GM19035 (cell line): ENCODE data around the gene TPST2.
A peak's percentile ranks its signal among the peaks of the same experiment; 100 is the strongest.

ENCODE experiments used
- ATAC-seq: cut with Tn5 transposase; IDR thresholded peaks from one replicate; pipeline ENCODE4 v1.9.1; 2021; ENCODE audit not compliant: unreplicated experiment

TPST2 gene

GRCh38 chr22:26581026-26581425 is 8.9 kb downstream of the TPST2 start:
- ATAC-seq: no peak

GRCh38 chr22:26580240-26580962 is 9.5 kb downstream of the TPST2 start:
- ATAC-seq: no peak

GRCh38 chr22:26579331-26579886 is 10.5 kb downstream of the TPST2 start:
- ATAC-seq: peak; percentile 62

GRCh38 chr22:26577081-26577480 is 12.9 kb downstream of the TPST2 start:
- no peak for ATAC-seq

GRCh38 chr22:26576026-26576680 is 13.8 kb downstream of the TPST2 start:
- ATAC-seq: no peak

- no peak for ATAC-seq
These were observed 15.8 kb downstream of the TPST2 start for GRCh38 chr22:26574001-26574723.

- no peak for ATAC-seq
These were observed 16.8 kb downstream of the TPST2 start for GRCh38 chr22:26573026-26573662.

- ATAC-seq: no peak
These were observed 18.9 kb downstream of the TPST2 start for GRCh38 chr22:26570864-26571525.

- no peak for ATAC-seq
These were observed 19.8 kb downstream of the TPST2 start for GRCh38 chr22:26570115-26570514.

GRCh38 chr22:26568207-26568706 is 21.7 kb downstream of the TPST2 start:
- ATAC-seq: no peak

GRCh38 chr22:26567610-26568009 is 22.3 kb downstream of the TPST2 start:
- no peak for ATAC-seq

GRCh38 chr22:26566994-26567393 is 22.9 kb downstream of the TPST2 start:
- no peak for ATAC-seq

- ATAC-seq: no peak
These were observed 24.0 kb downstream of the TPST2 start for GRCh38 chr22:26565889-26566288.

GRCh38 chr22:26565181-26565580 is 24.8 kb downstream of the TPST2 start:
- no peak for ATAC-seq

- no peak for ATAC-seq
These were observed 25.3 kb downstream of the TPST2 start for GRCh38 chr22:26564672-26565071.

- ATAC-seq: no peak
These were observed 25.8 kb downstream of the TPST2 start for GRCh38 chr22:26564181-26564580.

- ATAC-seq: no peak
These were observed 26.9 kb downstream of the TPST2 start for GRCh38 chr22:26563022-26563421.

GRCh38 chr22:26561756-26562417 is 28.0 kb downstream of the TPST2 start:
- no peak for ATAC-seq

GRCh38 chr22:26559961-26560575 is 29.9 kb downstream of the TPST2 start:
- no peak for ATAC-seq
